SK-N-SH (cell line): Measurements from ENCODE around the gene SECTM1. TPM values are rescaled to one million over a fixed set of nuclear protein-coding genes. Genes with fewer than 3 reads are reported as not detected.

Experiments used
- CTCF ChIA-PET: fragments of 300-600, 350-600 bp; formaldehyde crosslinking; extraction: SDS; loops from one replicate; lab custom pipeline; 2021; lab: Yijun Ruan, JAX
- POLR2A ChIA-PET: fragments of 350-600 bp; sonication (Branson Sonifier 250); formaldehyde crosslinking; extraction: SDS; loops from one replicate; lab custom pipeline; 2020; ENCODE audit warnings: antibody characterized with exemption, inconsistent platforms; lab: Yijun Ruan, JAX
- DNase-seq: peaks from one replicate; pipeline ENCODE4 v3.0.0; 2012
- H2AFZ ChIP-seq: fragments of 200-600 bp; sonication (generic); 2 replicates; pipeline ENCODE4 v1.8.1; 2016; ENCODE audit warnings: antibody characterized with exemption, mild to moderate bottlenecking, low read depth
- H3F3A ChIP-seq: fragments of 200-600 bp; sonication (generic); replicated peaks from 2 replicates; pipeline ENCODE3; 2016; ENCODE audit warnings: antibody characterized with exemption, mild to moderate bottlenecking; ENCODE audit not compliant: insufficient read depth
- H3K27ac ChIP-seq, 2 experiments: fragments of 200-500 bp in 1 of 2; fragments of 200-600 bp in 1 of 2; sonication (Bioruptor generic) in 1 of 2; sonication (generic), shearing (Covaris generic) in 1 of 2; 2 replicates each; pipeline versions ENCODE4 v1.5.1 to v1.6.1; 2014 to 2016; ENCODE audit warnings: low read depth in 2 of 2, inconsistent platforms in 1 of 2, low read length in 1 of 2, mild to moderate bottlenecking in 1 of 2, mixed read lengths in 1 of 2
- H3K27me3 ChIP-seq: fragments of 200-600 bp; sonication (generic), shearing (Covaris generic); 2 replicates; pipeline ENCODE4 v1.6.1; 2016; ENCODE audit warnings: mixed run types; ENCODE audit not compliant: insufficient read depth
- H3K36me3 ChIP-seq, 2 experiments: fragments of 200-500 bp in 1 of 2; fragments of 200-600 bp in 1 of 2; sonication (Bioruptor generic) in 1 of 2; sonication (generic) in 1 of 2; replicated peaks in 1 of 2; 2 replicates each; pipeline versions ENCODE3 to v1.5.1; 2014 to 2016; ENCODE audit warnings: low read length in 1 of 2, mild to moderate bottlenecking in 1 of 2; ENCODE audit not compliant: insufficient read depth in 2 of 2, control insufficient read depth in 1 of 2
- H3K4me1 ChIP-seq, 2 experiments: fragments of 200-500 bp in 1 of 2; fragments of 200-600 bp in 1 of 2; sonication (Bioruptor generic) in 1 of 2; sonication (generic), shearing (Covaris generic) in 1 of 2; 2 replicates each; pipeline versions ENCODE4 v1.5.1 to v1.6.1; 2014 to 2016; ENCODE audit warnings: low read depth in 1 of 2, low read length in 1 of 2, mixed run types in 1 of 2; ENCODE audit not compliant: insufficient read depth in 2 of 2, control insufficient read depth in 1 of 2
- H3K4me2 ChIP-seq: fragments of 200-600 bp; sonication (generic), shearing (Covaris generic); 2 replicates; pipeline ENCODE4 v1.6.1; 2017; ENCODE audit warnings: mixed run types
- H3K4me3 ChIP-seq, 2 experiments: fragments of 200-500 bp in 1 of 2; fragments of 200-600 bp in 1 of 2; sonication (Bioruptor generic) in 1 of 2; sonication (generic), shearing (Covaris generic) in 1 of 2; 2 replicates each; pipeline versions ENCODE4 v1.5.1 to v1.8.1; 2014 to 2016; ENCODE audit warnings: low read depth in 2 of 2, inconsistent platforms in 1 of 2, low read length in 1 of 2, mild to moderate bottlenecking in 1 of 2, mixed read lengths in 1 of 2, moderate library complexity in 1 of 2
- H3K79me2 ChIP-seq: fragments of 200-600 bp; sonication (generic); 2 replicates; pipeline ENCODE4 v1.8.1; 2017; ENCODE audit warnings: mild to moderate bottlenecking; ENCODE audit not compliant: insufficient read depth
- H3K9ac ChIP-seq: fragments of 200-600 bp; sonication (generic); 2 replicates; pipeline ENCODE4 v1.6.1; 2017; ENCODE audit warnings: mixed run types
- H3K9me2 ChIP-seq: fragments of 200-600 bp; sonication (generic); 2 replicates; pipeline ENCODE4 v1.6.1; 2017; ENCODE audit warnings: mixed run types
- H3K9me3 ChIP-seq: fragments of 200-600 bp; sonication (generic); 2 replicates; pipeline ENCODE4 v1.6.1; 2017; ENCODE audit warnings: mixed run types, mild to moderate bottlenecking, moderate library complexity
- H4K20me1 ChIP-seq: fragments of 200-600 bp; sonication (generic); 2 replicates; pipeline ENCODE4 v1.6.1; 2017; ENCODE audit warnings: mild to moderate bottlenecking, mixed run types; ENCODE audit not compliant: insufficient read depth
- EP300 ChIP-seq, 2 experiments: IDR thresholded peaks; 2 replicates each; pipeline versions ENCODE4 v1.4.0 to v1.6.1; 2012; ENCODE audit warnings: borderline replicate concordance in 1 of 2, low read depth in 1 of 2, low read length in 1 of 2
- EZH2phosphoT487 ChIP-seq: fragments of 200-600 bp; sonication (generic); IDR thresholded peaks from 2 replicates; pipeline ENCODE4 v1.6.1; 2017; ENCODE audit warnings: low read depth, mixed run types, mild to moderate bottlenecking, antibody characterized with exemption, moderate library complexity, borderline replicate concordance
- FOSL2 ChIP-seq: IDR thresholded peaks from 2 replicates; pipeline ENCODE4 v1.4.0; 2012; ENCODE audit warnings: low read depth, mild to moderate bottlenecking, moderate library complexity, borderline replicate concordance
- FOXJ3 ChIP-seq: sonication (generic); formaldehyde crosslinking; IDR thresholded peaks from 2 replicates; pipeline ENCODE4 v1.5.1; 2020; ENCODE audit warnings: mild to moderate bottlenecking, missing genetic modification reagents
- GABPA ChIP-seq: IDR thresholded peaks from 2 replicates; pipeline ENCODE4 v1.4.0; 2012; ENCODE audit warnings: low read depth, mild to moderate bottlenecking
- GATA2 ChIP-seq: sonication (generic); formaldehyde crosslinking; IDR thresholded peaks from 2 replicates; pipeline ENCODE4 v1.5.0; 2020; ENCODE audit warnings: mild to moderate bottlenecking, missing genetic modification reagents
- MEF2A ChIP-seq: IDR thresholded peaks from 2 replicates; pipeline ENCODE4 v1.4.0; 2012; ENCODE audit warnings: low read depth, borderline replicate concordance
- MXI1 ChIP-seq: IDR thresholded peaks from 2 replicates; pipeline ENCODE4 v1.6.1; 2012; ENCODE audit warnings: mild to moderate bottlenecking, low read depth, low read length, improper control_type of control experiment
- POLR2AphosphoS5 ChIP-seq: IDR thresholded peaks from 2 replicates; pipeline ENCODE4 v1.6.1; 2012; ENCODE audit warnings: low read depth, low read length
- TEAD4 ChIP-seq: IDR thresholded peaks from 2 replicates; pipeline ENCODE4 v1.4.0; 2012; ENCODE audit warnings: mild to moderate bottlenecking, borderline replicate concordance; ENCODE audit not compliant: insufficient read depth
- whole genome bisulfite sequencing: methylation state at CpG from one replicate; pipeline ENCODE4 v1.1.6; 2017; ENCODE audit warnings: low lambda C conversion rate; 5-methylcytosine and 5-hydroxymethylcytosine counted together
- polyA plus RNA-seq, 3 experiments: library from polyadenylated mRNA; depleted of rRNA; stranded (reverse); fragments of >200 nt; gene quantifications; 2 replicates each; pipeline ENCODE4 v1.2.3, GENCODE V29; 2012
- TF ChIP-seq, protein P1 (sequence below): fragments of 150-350 bp; IDR thresholded peaks from 2 replicates; pipeline ENCODE4 v1.6.1; 2016; ENCODE audit warnings: mild to moderate bottlenecking, low read depth, low read length
- TF ChIP-seq, protein P2 (sequence below): IDR thresholded peaks from 2 replicates; pipeline ENCODE4 v1.4.0; 2012; ENCODE audit warnings: low read depth, borderline replicate concordance
- TF ChIP-seq, protein P3 (sequence below): fragments of 200-600 bp; sonication (generic); IDR thresholded peaks from 2 replicates; pipeline ENCODE4 v1.6.1; 2017; ENCODE audit warnings: antibody characterized with exemption, mild to moderate bottlenecking, moderate library complexity

Gene SECTM1
- polyA plus RNA-seq, 1 of the 3 experiments (the other 2 are of a cell fraction): 3.8 TPM

DNA sequence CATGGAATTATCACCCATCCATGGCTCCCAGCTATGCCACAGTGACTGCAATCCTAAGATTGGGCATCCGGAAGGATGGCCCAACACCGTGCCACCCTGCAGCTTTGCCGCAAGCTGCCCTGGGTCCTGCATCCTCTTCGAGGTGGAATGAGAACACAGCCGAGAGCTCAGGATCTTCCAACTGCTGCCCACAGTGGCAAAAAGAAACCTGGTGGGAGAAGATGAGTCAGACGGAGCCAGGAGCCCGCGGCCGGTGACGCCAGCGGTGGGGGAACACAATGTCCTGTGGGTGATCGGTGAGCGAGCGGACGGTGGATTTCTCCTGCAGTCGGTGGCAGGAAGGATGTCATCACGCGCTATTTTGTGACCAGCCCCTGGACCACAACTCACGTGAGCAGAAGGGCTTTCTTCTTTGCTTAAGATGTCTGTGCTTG, 36.3 kb downstream of the SECTM1 start:
- H3K27me3 ChIP-seq: no peaks in the 10 kb centered on the region
- peak overlapping the region; percentile 67 for H3K9ac ChIP-seq
- no peaks in the 10 kb centered on the region for H4K20me1 ChIP-seq
- H3K27ac ChIP-seq: peak overlapping the region; percentile 77 to 84
- peak; percentile 54 for DNase-seq
- ChIA-PET POLR2A (interaction anchor here (0.8 to 1.4 kb wide), 3 partner anchors 14 to 745 kb away, joined by 3 to 10 read pairs (median 3); partner anchors contain the start of gene FAAP100), CTCF (interaction anchor here (1.0 to 15.1 kb wide), 11 partner anchors 13 to 119 kb away, joined by 3 to 184 read pairs (median 5); partner anchors contain the start of genes CSNK1D, HEXD, OGFOD3 and SECTM1)
- TF ChIP-seq, protein P1, sequence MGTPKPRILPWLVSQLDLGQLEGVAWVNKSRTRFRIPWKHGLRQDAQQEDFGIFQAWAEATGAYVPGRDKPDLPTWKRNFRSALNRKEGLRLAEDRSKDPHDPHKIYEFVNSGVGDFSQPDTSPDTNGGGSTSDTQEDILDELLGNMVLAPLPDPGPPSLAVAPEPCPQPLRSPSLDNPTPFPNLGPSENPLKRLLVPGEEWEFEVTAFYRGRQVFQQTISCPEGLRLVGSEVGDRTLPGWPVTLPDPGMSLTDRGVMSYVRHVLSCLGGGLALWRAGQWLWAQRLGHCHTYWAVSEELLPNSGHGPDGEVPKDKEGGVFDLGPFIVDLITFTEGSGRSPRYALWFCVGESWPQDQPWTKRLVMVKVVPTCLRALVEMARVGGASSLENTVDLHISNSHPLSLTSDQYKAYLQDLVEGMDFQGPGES: no peak
- TF ChIP-seq FOSL2 (peak; percentile 70; the same call in 1 of the 2 replicates), POLR2AphosphoS5 (no peak)
- H3F3A ChIP-seq: peaks cover 30% of the 10 kb centered on the region
- peak overlapping the region; percentile 40 to 52; a peak in 2 of 4 replicates for H3K4me3 ChIP-seq
- peaks cover 28 to 37% of the 10 kb centered on the region in 2 experiments; a peak in 3 of 4 replicates for H3K4me1 ChIP-seq
- H2AFZ ChIP-seq: peak overlapping the region; percentile 91
- WGBS: 58% methylated on average over 19 of the region's 19 CpGs
- H3K79me2 ChIP-seq: peaks cover 2% of the 10 kb centered on the region
- H3K9me3 ChIP-seq: no peaks in the 10 kb centered on the region
- H3K9me2 ChIP-seq: no peaks in the 10 kb centered on the region
- peak overlapping the region; percentile 82 for H3K4me2 ChIP-seq
- no peaks in the 10 kb centered on the region for H3K36me3 ChIP-seq

DNA sequence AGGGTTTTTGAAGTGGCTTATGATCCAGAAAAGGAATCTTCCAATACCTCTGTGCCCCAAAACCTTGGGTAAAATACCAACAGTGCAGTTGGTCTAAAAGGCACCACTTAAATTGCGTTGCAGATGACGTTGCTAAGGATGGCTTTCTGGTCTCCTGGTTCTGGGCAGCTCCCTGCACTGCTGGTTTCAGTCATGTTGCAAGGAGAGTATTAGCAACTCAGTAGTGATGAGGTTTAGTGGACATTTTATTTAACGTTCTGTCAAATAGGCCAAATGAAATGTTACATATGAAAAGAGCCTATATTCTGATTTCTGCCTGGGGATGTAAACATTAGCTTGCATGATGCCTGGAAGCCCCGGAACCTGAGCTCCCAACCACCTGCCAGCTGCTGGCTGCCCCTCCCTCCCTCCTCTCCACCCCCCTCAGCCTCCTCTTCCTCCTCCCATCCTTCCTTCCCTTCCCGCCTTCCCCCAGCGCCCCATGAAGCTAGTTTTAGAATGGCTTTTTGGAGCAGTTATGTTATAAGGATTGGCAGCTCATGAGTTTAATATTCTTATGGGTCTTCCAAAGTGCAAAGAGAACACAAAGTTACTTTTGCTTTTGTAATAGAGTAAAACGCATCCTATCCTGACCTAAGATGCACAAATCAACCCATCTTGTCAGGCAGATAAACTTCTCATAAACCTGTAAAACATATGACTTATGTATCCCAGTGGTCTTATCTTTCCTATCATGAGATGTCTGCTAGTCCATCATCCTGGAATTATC, 36.9 kb downstream of the SECTM1 start:
- DNase-seq: no peak
- Histone ChIP-seq H3K79me2 (peaks cover 5% of the 10 kb centered on the region), H3K4me2 (peak overlapping the region; percentile 82), H3K36me3 (no peaks in the 10 kb centered on the region), H3F3A (peaks cover 31% of the 10 kb centered on the region), H4K20me1 (no peaks in the 10 kb centered on the region), H3K4me3 (no peak overlapping the region), H3K4me1 (peaks cover 28 to 41% of the 10 kb centered on the region in 2 experiments; a peak in 3 of 4 replicates), H2AFZ (peak overlapping the region; percentile 91; the same call in 1 of the 2 replicates), H3K27me3 (no peaks in the 10 kb centered on the region), H3K9me3 (no peaks in the 10 kb centered on the region), H3K27ac (peak overlapping the region; percentile 77 to 84), H3K9ac (peak overlapping the region; percentile 67), H3K9me2 (no peaks in the 10 kb centered on the region)
- WGBS: 89% methylated on average over 7 of the region's 7 CpGs
- CTCF ChIA-PET: interaction anchor here (1.0 to 15.1 kb wide), 8 partner anchors 13 to 120 kb away, joined by 4 to 184 read pairs (median 30); partner anchors contain the start of genes CSNK1D, HEXD, OGFOD3 and SECTM1
- TF ChIP-seq MEF2A (no peak), EP300 (IDR thresholded peaks at IDR 0.05; ENCODE audit: borderline replicate concordance in 1 of 2, low read depth in 1 of 2, low read length in 1 of 2) (no peak), GATA2 (CRISPR knock-in tag) (no peak), GABPA (no peak), EZH2phosphoT487 (no peak), MXI1 (no peak), TEAD4 (no peak), FOXJ3 (CRISPR knock-in tag) (no peak)
- TF ChIP-seq, protein P2, sequence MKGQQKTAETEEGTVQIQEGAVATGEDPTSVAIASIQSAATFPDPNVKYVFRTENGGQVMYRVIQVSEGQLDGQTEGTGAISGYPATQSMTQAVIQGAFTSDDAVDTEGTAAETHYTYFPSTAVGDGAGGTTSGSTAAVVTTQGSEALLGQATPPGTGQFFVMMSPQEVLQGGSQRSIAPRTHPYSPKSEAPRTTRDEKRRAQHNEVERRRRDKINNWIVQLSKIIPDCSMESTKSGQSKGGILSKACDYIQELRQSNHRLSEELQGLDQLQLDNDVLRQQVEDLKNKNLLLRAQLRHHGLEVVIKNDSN: no peak
- TF ChIP-seq, protein P3, sequence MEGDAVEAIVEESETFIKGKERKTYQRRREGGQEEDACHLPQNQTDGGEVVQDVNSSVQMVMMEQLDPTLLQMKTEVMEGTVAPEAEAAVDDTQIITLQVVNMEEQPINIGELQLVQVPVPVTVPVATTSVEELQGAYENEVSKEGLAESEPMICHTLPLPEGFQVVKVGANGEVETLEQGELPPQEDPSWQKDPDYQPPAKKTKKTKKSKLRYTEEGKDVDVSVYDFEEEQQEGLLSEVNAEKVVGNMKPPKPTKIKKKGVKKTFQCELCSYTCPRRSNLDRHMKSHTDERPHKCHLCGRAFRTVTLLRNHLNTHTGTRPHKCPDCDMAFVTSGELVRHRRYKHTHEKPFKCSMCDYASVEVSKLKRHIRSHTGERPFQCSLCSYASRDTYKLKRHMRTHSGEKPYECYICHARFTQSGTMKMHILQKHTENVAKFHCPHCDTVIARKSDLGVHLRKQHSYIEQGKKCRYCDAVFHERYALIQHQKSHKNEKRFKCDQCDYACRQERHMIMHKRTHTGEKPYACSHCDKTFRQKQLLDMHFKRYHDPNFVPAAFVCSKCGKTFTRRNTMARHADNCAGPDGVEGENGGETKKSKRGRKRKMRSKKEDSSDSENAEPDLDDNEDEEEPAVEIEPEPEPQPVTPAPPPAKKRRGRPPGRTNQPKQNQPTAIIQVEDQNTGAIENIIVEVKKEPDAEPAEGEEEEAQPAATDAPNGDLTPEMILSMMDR: no peak
- POLR2A ChIA-PET: interaction anchor here (1.2 kb wide), 1 partner anchor 744 kb away, joined by 3 read pairs; the partner anchor contains the start of gene FAAP100
